Stimulated activated CD4-positive, alpha-beta T cell treated with anti-CD3 and anti-CD28 coated beads, Interleukin-15, amount 100 ng/mL, for 48 hours (primary cell): ENCODE results near the gene SLC1A7.

Source experiments
- DNase-seq, 2 donors: peaks; one replicate each; pipeline ENCODE4 v3.0.0-alpha.2; 2020; ENCODE audit warnings: low read depth in 2 of 2

The SLC1A7 gene

DNA sequence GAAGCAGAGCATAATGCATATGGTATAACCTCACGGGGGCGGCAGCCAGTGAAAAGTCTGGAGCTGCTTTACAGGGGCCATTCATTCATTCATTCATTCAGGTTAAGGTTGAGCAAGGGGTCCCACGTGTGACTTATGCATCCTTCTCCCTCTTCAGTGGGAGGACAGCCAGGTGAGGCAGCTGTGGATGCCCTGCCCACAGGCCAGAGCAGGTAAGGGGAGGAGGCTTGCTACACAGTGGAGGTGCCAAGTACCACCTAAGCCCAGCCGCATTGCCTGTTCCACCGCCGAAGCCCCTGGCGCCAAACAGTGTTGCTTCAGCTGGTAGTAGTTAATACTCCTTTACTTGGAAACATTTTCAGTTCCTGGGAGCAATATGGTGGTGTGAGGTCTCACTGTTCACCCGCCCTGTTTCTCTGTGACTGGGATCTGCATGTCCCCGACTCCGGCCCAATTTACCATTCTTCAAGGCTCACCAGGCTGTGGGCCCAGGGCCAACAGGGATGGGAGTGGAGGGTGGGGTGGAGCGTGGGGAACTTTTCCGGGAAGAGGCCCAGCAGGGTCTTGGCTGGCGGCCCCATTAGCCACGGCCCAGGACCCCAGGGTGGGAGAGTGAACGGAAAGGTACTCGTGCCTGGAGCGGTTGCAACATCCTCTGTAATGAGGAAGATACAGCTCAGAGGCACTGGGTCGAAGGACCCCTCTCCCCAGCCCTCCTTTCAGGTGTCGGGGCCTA lies 81.1 kb downstream of the SLC1A7 start:
- no peak for DNase-seq

DNA sequence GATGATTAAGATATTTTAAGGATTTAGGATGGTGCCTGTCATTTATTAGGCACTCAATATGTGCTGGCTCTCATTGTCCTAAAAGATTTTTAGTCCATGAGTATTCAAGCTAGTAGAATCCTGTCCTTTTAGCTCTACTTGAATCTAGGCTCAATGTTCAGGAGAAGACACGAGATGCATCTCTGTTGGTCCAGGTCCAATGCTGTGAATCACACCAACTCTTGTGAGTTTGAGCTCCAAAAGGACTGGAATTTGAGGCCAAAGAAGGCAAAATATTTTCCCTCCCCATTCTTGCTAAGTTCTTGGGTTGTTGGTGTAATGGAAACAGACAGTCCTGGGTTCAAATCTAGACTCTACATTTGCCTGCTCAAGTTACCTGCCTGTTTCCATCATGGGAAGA lies 81.9 kb downstream of the SLC1A7 start:
- DNase-seq: no peak

DNA sequence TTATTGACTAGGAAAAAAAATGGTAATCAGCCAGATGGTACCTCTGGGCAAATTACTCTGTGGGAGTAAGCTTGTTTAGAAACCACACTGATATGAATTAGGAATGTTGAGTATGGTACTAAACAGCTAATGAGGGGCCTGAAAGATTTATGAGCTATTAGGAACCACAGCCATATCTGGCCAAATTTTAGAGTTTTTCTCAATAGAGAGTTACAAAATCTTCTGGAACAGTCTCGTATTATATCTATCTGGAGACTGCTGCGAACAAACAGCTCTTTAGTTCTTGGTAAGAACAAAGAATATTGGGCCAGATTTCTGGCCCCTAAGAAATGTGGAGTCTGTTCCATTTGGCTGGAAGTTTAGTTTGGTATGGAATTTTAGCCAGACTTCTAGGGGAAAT lies 85.3 kb downstream of the SLC1A7 start:
- DNase-seq: no peak

DNA sequence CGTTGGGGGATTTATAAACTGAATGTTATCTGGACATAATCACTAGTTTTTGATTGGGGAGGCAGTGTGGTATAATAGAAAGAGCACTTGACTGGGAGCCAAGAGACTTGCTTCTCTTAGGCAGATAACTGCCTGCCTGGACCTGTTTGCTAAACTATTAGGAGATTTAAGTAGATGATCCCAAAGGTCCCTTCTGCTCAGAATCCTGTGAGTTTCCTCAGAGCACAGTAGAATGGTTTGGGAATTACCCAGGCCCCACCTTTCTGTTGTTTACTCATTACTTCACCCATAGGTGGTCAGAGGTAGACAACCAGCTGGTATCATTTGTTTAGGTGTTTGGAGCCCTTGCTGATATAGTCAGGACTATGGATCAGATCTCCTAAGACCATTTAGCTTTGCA lies 90.8 kb downstream of the SLC1A7 start:
- DNase-seq: no peak

DNA sequence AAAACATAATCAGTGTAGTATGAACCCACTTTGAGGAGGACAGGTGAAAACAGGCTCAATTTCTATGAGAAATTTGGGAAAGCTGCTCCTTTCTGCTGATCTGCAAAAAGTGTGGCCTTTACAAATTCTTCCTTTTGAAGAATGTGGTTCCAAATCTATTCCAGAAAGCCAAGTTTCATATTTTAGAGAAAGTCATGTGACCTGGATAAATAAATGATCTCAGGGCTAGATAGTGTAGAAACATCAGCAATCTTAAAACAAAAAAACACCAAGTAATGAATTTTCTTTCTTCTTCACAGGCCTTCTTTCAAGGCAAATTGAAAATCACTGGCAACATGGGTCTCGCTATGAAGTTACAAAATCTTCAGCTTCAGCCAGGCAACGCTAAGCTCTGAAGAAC lies 92.1 kb downstream of the SLC1A7 start:
- no peak for DNase-seq

GRCh38 chr1:53049574-53049967 lies 92.9 kb downstream of the SLC1A7 start:
- DNase-seq: no peak

GRCh38 chr1:53048960-53049573 lies 93.4 kb downstream of the SLC1A7 start:
- no peak for DNase-seq

DNA sequence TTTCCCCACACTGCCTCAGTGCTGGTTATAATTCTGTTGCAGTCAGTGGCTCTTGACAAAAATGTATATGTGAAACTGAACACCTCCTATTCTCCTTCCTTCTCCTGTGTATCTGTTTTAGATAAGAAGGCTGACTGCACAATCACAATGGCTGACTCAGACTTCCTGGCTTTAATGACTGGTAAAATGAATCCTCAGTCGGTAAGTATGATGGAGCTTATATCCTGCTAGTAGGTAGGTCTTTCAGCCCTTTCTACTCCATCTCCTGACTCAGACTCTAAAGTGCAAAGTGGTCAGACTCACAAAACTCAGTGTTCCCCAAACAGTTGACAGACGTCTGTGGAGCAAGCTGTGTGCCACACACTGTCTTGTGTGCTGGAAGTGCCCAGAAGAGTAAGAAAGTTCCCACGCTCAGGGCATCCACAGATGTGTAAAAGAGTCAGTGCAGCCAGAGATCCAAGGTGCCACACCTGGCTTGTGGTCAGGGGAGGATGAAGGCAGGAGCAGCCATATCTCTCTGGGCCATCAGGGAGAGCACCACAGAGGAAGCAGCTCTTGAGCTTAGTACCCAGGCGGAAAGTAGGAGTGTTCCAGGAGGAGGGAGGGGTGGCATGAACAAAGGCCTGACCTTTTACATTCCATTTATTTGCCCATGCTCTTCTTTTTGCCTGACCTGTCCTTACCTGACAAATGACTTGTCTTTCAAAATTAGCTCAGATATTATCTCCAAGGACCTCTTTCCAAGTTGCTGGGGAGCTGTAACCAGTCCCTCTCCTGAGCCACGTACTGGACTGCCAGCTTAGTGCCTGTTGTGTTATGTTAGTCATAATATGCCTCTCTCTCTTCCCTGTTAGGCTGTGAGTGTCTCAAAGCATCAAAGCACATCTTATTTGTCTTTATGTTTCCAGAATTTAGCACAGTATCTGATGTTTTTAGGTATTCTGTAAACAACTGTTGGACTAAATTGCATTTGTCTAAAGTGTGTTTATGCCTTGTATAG lies 94.4 kb downstream of the SLC1A7 start:
- DNase-seq: no peak

GRCh38 chr1:53046930-53047329 lies 95.5 kb downstream of the SLC1A7 start:
- no peak for DNase-seq

DNA sequence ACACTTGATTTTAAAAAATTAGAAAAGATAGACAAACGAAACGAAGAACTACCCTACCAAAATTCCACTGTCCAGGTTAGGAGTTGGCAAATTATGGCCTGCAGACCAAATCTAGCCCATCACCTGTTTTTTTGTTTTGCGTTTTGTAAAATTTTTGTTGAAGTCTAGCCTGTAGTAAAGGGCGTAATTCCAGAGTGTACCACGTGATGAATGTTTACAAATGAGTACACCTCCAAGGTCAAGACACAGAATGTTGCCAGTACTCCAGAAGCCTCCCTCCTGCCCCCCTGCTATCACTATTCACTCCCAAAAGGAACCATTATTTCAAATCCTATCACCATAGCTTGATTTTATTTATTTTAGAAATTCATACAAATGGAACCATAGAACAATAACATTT lies 97.5 kb downstream of the SLC1A7 start:
- no peak for DNase-seq

DNA sequence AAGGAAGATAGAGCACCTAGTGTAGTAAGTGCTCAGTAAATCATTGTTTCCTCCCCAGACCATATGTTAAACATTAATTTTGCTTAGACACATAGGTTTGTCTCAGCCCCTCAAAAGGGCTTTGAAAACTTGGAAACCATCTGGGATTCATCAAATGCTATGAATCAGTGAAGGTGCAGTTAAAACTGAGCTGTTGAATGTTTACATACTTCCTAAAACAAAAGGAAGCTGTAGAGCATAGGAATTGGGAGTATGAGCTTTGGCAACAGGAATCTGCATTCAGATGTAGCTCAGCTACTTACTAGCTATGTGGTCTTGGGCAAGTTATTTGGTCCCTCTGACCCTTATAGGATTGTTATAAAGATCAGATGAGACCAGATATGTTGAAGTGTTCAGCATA lies 99.2 kb downstream of the SLC1A7 start:
- no peak for DNase-seq

- DNase-seq: no peak
These were observed 103.9 kb downstream of the SLC1A7 start for GRCh38 chr1:53038566-53038965.
